HCT116 (cell line): ENCODE measurements around the gene IYD.

Experiments used
- CTCF ChIP-seq, 3 experiments: fragments of 200-600 bp in 1 of 3; sonication (generic) in 1 of 3; IDR thresholded peaks in 2 of 3; conservative IDR thresholded peaks in 1 of 3; 2 replicates each; pipeline ENCODE4 v1.5.1; 2012 to 2017; ENCODE audit warnings: low read depth in 2 of 3, low read length in 2 of 3, antibody characterized with exemption in 1 of 3, borderline replicate concordance in 1 of 3, control low read depth in 1 of 3, mild to moderate bottlenecking in 1 of 3, mixed read lengths in 1 of 3, mixed run types in 1 of 3, moderate library complexity in 1 of 3; ENCODE audit not compliant: insufficient read depth in 1 of 3
- EGR1 ChIP-seq: IDR thresholded peaks from 2 replicates; pipeline ENCODE4 v1.6.1; 2012; ENCODE audit warnings: low read depth
- EZH2phosphoT487 ChIP-seq: fragments of 200-600 bp; IDR thresholded peaks from 2 replicates; pipeline ENCODE4 v1.6.1; 2018; ENCODE audit warnings: antibody characterized with exemption, borderline replicate concordance
- MAX ChIP-seq: IDR thresholded peaks from 2 replicates; pipeline ENCODE4 v1.6.1; 2012
- POLR2A ChIP-seq: IDR thresholded peaks from 2 replicates; pipeline ENCODE4 v1.7.0; 2011; ENCODE audit warnings: borderline replicate concordance; ENCODE audit not compliant: insufficient read depth, insufficient read length; ENCODE audit errors: extremely low read depth
- POLR2AphosphoS5 ChIP-seq: IDR thresholded peaks from 2 replicates; pipeline ENCODE4 v1.6.1; 2011; ENCODE audit warnings: mild to moderate bottlenecking, low read depth, low read length, moderate library complexity
- RAD21 ChIP-seq: IDR thresholded peaks from 2 replicates; pipeline ENCODE4 v1.6.1; 2012; ENCODE audit warnings: low read depth, mild to moderate bottlenecking
- SIN3A ChIP-seq: IDR thresholded peaks from 2 replicates; pipeline ENCODE4 v1.6.1; 2012; ENCODE audit warnings: low read depth
- SP1 ChIP-seq: IDR thresholded peaks from 2 replicates; pipeline ENCODE4 v1.6.1; 2012; ENCODE audit warnings: low read depth
- TCF7L2 ChIP-seq: IDR thresholded peaks from 2 replicates; pipeline ENCODE4 v1.7.0; 2011; ENCODE audit warnings: borderline replicate concordance, inconsistent platforms; ENCODE audit not compliant: insufficient read depth, insufficient read length; ENCODE audit errors: extremely low read depth
- YY1 ChIP-seq: IDR thresholded peaks from 2 replicates; pipeline ENCODE4 v1.6.1; 2011; ENCODE audit warnings: low read length, low read depth, moderate library complexity, mild to moderate bottlenecking; ENCODE audit not compliant: insufficient replicate concordance; ENCODE audit errors: extremely low read depth
- ZFX ChIP-seq: fragments of 450-650 bp; IDR thresholded peaks from 2 replicates; pipeline ENCODE4 v1.6.1; 2017

GRCh38 chr6:150391414-150391813 lies 22.6 kb downstream of the IYD start:
- TF ChIP-seq YY1 (no peak), POLR2AphosphoS5 (no peak), EZH2phosphoT487 (no peak), MAX (no peak), TCF7L2 (no peak), EGR1 (no peak), CTCF (IDR thresholded peaks at IDR 0.05 in 2 of 3, conservative IDR thresholded peaks at IDR 0.05 in 1 of 3; ENCODE audit: borderline replicate concordance in 1 of 3, insufficient read depth in 1 of 3, low read depth in 2 of 3, low read length in 2 of 3) (no peak), RAD21 (no peak), SP1 (no peak), POLR2A (no peak), ZFX (no peak), SIN3A (no peak)
